Lung microvascular endothelial cell (primary cell): ENCODE results near the gene IP6K3. TPM values are rescaled to one million over a fixed set of nuclear protein-coding genes. Genes with fewer than 3 reads are reported as not detected.

Experiments
- DNase-seq, 2 donors: peaks; one replicate each; pipeline versions ENCODE4 v3.0.0 to v3.0.0-alpha.2; 2010; ENCODE audit warnings: low read depth in 2 of 2
- total RNA-seq: library from RNA; depleted of rRNA; stranded (reverse); fragments of >200 nt; gene quantifications from 2 replicates; pipeline ENCODE4 v1.2.1, GENCODE V29; 2014

IP6K3 gene
- total RNA-seq, 1 donor from 2014 or later = not detected

DNA sequence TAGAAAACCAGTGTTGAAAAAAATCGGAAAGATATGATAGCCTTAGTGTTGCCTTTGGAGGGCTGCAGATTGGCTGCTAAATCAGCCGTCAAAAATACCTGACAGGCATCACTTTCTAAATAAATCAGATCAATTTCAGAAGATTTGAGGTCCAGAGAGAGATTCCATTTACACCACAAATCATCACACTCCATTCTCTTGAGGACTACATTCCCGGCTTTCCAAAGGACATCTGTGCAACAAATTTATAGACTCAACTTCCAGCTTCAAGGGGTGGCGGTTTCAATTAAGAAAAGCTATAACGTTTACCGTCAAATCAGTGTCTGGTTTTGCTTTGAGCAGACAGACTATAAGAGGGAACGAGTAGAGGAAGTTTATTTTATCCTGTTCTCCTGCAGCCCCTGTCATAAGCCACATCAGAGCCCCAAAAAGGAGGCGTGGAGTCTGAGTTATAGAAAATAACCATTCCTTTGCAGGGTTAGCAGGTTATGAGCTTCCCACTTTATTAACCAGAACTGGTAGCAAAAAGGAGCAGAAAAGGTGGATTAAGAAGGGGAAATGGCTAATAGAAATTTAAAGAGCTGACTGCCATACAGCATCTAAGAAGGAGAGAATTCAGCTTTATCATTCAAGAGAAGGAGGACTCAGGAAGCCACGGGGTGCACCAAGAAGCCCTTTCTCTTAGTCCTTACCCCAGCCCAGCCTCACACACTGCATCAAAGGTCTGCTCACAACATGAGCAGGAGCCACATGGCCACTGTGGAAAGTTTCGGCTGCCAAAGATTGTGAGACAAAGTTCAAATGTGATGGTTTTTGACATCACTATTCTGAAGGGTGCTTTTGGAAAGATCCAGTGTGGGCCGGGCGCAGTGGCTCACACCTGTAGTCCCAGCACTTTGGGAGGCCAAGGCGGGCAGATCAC, 22.3 kb downstream of the IP6K3 start:
- DNase-seq = no peak

DNA sequence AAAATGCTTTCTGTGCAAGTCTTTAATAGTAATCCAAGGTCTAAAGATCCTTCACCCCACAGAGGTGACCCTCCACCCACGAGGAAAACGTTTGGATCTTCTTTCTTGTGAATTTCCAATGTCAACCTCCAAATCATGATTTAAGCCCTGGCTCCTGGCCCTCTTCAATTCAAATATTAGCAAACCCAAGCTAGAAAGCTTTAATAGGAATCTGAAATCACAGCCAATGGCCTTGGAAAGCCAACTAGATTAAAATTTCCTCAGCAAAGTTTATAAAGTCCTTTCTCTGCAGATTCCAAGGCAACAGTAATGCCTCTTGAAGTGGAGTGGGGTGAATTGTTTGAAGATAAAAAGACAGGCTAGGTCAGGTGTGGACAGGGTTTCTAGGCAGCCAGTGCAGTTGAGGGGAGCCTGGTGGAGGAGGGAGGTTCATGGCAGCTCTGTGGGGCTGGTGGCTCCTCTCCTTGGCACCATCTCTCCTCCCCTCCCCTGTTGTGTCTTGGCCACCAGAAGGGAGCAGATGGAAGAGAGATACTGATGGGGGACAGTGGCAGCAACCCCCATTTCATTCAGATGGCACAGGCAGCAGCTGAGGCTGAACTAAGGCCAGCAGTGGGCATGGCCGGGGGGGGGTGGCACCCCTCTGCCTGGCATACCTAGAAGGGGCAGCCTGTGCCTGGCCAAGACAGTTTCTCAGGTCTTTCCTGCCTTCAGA, 23.2 kb downstream of the IP6K3 start:
- DNase-seq = no peak

DNA sequence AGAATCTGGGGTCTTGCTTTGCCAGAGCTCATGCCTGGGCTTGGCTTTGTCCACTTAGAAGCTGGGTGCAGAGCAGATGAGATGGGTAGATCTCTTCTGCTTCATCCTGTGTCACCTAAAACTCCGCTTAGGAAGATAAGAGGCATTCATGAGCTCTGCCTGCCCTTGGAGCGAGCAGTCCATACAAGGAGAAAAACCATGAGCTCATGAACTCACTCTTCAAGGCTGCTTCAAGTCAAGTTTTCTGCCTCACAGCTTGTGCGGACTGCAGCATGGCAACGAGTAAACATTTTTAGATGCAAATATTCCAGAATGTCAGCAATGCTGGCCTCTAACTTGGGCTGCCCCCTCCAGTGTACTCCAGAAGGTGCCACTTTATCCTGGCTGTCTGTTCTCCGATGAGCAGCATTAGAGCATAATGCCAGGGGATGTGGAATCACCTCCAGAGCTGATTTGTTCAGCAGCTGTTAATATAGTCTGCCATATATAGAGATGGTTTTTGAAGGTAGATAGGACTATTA, 24.5 kb downstream of the IP6K3 start:
- no peak for DNase-seq

DNA sequence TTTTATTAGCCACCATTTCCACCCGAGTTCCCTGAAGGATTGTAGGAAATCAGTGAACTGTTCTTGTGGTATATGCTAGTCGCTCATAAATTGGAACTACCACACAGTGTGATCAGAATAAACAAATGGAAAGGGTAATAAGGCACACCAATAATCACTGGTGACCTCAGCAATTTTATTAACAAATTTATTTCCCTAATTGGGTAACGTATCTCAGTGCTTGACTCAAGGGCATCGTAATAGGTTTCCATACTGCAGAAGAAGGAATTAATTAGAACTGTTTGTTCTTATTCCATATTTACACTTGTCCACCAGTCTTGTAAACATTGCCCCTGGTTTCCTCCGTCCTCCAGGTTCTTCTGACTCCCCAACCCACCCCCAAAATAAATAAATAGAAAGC, 25.2 kb downstream of the IP6K3 start:
- DNase-seq = no peak

DNA sequence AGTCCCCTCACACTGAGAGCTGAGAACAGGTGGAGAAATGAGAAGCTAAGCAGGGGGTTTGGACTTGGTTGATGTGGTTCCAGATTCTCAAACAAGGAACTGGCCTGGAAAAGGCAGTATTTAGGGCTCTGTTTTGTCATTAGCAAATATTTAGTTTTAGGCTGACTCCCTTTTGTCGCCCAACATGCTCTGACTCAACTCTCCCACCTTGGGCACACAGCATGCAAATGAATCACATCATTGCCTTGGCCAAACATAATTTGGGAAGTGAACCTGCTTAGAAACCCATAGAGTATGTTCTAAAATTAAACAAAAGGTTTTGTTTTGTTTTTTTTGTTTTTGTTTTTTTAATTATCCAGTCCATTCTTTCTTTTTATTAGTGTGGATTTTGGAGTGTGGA, 25.7 kb downstream of the IP6K3 start:
- DNase-seq = no peak

DNA sequence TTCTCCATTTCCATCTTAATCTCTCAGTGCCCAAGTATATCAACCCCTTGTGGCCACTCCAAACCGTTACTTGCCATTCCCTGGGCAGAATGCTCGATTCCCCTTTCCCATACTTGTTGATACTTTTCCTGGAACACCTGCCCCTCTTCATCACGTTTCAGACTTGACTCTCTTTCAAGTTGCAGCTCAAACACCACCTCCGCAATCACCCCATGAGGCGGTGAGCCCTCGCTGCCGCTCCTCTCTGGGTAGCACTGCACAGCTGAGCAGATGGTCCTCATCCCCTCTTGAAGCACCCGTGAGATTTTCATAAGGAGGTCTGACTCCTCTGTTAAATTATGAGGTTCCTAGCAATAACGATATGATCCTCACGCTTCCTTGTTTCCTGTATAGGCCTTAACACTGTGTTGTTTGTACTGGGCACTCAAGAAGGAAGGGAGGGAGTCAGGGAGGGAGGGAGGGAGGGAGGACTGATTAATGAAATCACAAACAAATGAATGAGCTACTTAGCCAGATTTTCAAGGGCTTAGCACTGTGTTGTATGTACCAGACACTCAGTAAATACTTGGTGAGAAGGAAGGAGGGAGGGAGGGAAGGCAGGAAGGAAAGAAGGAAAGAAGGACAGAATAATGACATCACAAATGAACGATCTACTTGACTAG, 27.2 kb downstream of the IP6K3 start:
- DNase-seq = no peak

DNA sequence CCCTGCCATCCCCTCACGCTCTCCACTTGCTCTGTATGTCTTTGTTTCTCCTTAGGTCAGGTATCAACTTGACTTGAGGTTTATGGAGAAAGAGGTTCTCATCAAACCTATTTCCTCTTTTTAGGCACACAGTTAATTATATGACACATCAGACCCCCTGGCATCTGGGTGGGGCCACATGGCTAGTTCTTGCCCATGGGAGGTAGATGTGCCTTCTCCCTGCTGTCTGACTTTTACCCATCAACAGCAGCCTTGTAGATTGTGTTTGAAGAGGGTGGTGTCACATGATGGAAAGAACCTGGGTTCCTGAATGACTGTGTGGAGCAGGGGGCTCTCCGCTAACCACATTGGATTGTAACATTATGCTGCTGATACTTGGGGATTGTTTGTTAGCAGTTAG, 28.0 kb downstream of the IP6K3 start:
- no peak for DNase-seq

DNA sequence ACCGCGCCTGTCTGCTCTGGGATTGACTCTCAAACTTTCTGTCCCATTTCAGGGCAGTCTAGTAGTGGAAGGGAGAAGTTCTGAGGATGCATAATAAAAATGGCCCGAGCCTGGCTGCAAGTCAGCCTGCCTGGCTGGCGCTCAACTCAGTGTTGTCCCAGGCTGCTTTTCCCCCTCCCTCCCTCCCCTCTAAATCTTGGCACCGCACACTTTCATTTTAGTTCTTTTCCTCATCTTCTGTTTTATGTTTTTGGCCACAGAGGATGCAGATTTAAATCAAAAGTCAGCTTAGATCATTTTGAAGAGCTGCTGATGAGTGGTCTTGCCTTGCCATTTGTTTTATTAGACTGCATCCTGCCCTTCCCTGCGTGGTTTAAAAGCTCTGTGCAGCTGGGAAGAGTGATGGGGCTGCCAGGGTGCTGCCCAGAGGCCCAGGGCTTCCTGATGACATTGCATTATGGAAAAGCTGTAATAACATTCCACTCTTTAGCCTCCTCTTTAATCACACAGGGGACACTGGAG, 28.7 kb downstream of the IP6K3 start:
- DNase-seq = peak in 1 of 2 donors; percentile 66

DNA sequence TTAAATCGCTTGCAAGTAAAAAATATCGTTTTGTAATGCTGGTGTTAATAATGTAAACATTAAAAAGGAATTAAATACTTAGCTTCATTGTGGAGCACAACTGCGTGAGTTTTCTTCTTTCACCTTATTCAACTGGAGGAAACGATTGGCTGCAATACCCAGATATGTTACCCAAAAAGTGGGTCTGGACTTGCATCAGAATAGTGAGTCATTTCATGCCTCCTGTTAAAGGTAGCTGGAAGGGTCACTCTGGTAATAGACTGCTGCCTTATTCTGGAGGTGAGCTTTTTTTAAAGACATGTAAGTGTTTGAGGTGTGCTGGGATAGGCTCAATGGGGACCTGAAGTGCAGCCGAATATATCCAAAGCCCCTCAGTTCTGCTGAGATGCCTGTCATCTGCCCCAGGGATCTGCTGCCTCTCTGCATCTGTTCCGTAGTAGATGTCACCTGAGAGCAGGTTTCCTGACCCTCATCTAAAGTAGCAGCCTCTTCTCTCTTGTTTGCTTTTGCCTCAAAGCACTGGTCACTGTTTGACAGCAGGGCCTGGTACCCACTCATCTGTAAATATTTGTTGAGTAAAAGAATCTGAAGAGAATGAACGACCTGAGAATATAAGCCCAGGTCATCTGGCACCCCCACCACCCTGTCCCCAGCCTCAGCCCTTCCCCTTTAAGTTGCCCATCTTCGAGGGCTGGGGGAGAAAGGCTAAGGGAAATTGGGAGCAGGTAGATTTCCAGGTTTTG, 29.6 kb downstream of the IP6K3 start:
- no peak for DNase-seq

DNA sequence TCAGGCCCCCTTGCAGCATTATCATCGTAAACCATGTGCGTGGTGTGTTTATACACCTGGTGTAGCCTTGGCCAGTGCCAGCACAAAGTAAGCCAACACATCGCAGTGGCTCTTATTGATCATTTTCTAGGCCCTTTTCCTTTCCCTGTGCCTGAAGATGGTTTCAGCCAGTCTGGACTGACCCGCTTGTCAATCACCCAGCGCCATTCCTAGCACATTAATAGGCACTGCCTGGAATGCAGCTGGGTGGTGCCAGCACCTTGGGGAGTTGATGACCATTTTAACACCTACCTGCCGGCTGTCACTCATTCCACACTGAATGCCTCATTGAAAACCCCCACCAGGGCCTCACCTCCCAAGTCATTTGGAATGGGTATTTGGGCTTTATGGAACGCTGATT, 30.3 kb downstream of the IP6K3 start:
- no peak for DNase-seq

DNA sequence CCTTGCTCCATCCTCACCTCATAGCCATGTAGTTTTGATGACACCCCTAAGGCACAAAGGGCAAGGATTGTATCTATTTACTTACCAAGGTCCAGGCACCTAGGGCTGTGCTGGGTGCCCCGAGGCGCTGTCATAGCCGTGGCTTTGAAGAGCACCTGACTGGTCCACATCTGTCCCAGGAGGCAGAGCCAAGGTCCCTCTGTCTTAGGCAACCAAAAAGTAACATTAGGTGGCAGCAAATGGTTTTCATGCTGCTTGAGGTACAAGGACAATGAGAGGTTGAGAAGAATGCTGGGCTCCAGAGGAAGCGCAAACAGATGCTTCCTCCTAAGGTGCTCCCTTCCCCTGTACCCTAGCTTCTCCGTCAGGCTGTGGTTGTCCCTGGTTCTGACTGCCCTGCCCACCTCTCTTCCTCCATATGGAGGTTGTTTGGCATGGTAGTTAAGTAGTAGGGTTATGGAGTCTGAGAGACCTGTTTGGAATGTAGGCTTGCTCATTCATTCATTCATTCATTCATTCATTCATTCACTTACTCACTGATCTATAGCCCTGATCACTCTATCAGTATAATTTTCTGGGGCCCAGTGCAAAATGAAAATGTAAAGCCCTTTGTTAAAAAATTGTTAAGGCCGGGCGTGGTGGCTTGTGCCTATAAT, 32.2 kb downstream of the IP6K3 start:
- DNase-seq = no peak

DNA sequence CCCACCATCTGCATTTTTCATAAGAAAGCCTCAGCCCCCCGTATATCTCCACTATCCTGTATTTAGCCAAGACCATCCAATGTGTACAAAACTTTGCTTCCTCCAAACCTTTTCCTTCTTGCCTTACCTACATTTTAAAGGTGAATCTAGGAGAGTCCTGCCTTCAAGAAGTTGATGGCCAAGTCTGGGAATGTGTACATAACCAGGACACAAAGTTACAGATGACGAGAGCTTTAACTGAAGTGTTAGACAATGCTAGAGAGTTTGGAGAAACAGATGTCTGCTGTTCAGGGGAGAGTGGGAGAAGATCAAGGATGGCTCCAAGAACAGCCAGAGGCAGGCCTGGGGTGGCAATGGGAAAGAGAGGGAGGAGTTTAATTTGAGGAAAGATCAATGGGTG, 32.9 kb downstream of the IP6K3 start:
- no peak for DNase-seq

DNA sequence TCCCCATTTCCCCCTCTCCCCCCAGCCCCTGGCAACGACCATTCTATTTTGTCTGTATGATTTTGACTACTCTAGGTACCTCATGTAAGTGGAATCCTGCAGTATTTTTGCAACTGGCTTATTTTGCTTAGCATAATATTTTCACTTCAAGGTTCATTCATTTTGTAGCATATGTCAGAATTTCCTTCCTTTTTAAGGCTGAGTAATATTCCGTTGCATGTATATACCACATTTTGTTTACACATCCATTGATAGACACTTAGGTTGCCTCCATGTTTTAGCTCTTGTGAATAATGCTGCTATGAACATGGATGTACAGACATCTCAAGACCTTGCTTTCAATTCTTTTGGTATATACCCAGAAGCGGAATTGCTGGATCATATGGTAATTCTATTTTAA, 33.8 kb downstream of the IP6K3 start:
- no peak for DNase-seq

DNA sequence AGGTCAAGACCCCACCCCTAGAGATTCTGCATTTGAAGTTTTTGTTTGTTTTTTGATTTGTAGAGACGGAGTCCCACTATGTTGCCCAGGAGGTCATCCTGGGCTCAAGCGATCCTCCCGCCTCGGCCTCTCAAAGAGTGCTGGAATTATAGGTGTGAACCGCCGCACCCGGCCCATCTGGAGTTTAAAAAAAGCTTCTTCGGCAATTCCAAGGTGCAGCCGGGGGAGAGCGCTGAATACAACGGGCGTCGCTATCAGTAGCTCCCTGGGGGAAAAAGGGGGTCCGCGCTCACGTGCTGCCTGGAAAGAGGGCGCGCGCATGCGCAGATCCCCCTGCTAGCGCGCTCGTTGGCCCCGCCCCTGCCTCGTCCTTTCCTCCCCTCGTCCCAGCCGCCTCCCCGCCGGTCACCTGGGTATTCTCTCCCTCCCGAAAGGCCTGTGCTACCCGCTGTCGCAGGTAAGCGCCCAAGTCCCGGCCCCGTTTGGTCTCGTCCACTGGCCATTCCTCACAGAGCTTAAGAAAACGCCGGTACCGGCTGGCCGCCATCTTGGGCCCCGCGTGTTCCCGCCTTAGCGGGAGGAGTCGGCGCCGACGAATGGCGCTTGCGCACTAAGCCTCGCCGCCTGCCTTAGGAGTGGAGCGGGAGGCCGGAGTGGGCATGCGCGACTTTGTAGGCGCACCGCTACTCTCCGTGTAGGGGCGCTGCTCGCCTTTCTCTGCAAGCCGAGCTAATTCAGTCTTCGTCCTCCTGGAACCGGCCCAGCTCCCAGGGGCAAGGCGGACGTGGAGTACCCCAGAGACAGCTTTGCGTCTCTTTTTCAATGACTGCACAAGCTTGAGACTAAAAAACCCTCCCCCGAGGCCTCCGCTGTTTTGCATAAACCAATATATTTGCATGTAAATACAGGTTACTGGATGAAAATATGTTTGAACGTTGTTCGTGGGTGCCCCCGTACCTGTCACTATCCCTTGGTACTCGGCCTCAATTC, 35.3 kb downstream of the IP6K3 start, which contains the start of gene UQCC2:
UQCC2 (minus strand) TSS at position 561 of the 990 bp plus-strand sequence; CDS start at position 547, 14 bp downstream.
- peak; percentile 97 to 98 for DNase-seq

DNA sequence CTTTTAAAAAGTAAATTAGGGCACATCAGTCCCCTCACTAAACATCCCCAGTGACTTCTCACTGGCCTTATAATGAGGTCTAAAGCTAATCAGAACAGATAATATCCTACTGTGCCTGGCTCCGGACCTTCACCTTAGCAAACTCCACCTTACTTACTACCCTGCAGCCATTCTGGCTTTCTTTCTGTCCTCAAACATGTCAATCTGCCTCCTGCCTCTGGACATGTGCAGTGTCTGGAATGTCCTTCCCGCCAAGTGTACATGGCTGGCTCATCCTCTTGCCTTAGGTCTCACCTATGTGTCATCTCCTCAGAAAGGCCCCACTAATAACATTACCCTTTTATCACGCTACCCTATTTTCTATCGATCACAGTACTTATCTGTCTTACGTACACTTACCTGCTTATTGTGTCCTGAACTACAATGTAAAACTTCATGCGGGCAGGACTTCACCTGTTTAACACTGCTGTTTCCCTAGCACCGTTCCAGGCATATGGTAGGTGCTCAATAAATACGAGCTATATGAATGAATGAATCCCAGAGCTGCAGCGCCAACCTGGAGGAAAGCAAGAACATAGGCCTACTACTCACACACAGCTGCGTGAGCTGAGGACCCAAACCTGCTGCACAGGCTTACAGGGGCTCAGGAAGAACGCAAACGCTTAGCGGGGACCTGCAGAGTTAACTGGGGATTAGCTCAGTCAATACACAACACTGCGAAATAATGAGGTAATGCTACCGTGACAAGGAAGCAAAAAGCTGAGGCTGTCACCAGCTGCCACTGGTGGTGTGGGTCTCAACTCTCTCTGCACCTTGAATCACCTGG, 36.2 kb downstream of the IP6K3 start:
- no peak for DNase-seq

DNA sequence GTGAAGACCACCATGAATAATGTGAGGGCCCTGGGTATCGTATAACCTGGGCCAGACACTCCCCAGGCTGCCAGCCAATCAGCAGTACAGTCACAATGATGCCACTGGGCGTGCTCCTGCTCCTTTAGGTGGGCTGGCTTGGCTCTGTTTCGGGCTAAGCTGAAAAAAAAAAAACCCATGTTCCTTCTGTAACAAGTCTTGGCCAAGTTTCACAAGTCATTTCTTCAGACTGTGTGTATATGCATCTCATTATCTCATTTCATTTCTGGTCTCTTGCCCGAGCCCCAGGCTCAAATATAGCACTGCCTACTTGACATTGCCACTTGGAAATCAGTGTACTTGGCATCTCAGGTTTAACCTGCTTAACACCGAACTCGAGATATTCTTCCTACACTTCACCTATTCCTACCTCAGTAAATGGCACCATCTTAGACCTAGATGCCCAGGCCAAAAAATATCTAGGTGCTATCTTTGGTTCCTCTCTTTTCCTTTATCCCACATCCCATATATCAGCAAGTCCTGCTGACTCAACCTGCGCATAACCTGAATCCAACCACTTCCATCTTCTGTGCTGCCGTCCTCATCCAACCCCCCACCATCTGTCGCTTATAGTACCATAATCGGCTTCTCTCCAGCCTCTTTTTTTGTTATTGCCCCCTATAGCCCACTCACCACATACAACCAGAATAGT, 37.0 kb downstream of the IP6K3 start:
- no peak for DNase-seq

DNA sequence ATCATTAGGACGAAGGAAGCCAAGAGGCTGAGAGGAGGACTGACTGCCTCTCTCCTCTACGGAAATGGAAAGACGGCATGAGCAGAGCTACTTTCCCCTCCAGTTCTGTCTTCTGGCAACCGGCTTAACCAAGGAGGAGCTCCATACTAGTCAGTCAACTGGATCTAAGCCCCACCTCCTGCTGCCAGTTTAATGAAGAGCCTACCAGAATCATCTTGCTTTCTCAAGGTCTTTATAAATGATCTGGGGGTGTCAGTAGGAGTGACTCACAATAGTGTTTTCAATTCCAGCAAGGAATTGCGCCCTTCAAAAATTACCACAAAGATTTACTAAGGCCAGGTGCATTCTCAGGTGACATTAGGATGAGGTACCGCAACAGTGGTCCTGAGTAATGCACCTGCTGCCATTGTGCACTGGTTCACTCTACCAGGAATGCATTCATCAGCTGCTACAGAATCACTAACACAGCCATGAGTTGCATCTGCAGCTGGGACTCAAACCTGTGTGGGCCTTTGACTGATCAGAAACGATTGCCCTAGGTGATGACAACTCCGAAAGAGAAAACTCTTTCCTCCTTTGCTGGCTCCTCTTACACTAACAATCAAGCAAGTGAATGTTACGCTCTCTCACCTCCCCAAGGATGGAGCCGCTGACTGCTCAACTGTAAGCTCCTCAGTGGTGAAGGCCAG, 38.0 kb downstream of the IP6K3 start:
- DNase-seq = no peak
